ENCODE results near the gene NRG2.

DNA sequence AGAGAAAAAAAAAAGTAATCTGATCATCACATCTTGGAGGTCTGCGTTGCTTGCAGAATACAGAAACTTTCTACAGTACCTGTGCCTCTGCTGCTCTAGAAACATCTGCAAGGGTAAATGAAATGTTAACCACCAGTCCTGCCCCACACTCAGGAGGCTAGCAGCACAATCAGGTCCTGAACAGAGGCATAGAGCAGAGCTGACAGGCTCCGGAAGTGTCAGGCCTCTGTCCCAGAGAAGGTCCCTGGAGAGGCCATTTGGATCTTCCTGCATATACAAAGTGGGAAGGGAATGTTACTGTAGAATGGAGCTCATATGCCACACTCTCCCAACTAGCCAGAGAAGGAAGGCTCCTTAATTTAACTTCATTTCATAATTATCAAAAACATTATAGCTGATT, 7.2 kb downstream of the NRG2 start:
- TF ChIP-seq, protein P1, sequence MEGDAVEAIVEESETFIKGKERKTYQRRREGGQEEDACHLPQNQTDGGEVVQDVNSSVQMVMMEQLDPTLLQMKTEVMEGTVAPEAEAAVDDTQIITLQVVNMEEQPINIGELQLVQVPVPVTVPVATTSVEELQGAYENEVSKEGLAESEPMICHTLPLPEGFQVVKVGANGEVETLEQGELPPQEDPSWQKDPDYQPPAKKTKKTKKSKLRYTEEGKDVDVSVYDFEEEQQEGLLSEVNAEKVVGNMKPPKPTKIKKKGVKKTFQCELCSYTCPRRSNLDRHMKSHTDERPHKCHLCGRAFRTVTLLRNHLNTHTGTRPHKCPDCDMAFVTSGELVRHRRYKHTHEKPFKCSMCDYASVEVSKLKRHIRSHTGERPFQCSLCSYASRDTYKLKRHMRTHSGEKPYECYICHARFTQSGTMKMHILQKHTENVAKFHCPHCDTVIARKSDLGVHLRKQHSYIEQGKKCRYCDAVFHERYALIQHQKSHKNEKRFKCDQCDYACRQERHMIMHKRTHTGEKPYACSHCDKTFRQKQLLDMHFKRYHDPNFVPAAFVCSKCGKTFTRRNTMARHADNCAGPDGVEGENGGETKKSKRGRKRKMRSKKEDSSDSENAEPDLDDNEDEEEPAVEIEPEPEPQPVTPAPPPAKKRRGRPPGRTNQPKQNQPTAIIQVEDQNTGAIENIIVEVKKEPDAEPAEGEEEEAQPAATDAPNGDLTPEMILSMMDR (IDR thresholded peaks at IDR 0.05; ENCODE audit: insufficient read depth, low read length), result no peak
- TF ChIP-seq, protein P2, sequence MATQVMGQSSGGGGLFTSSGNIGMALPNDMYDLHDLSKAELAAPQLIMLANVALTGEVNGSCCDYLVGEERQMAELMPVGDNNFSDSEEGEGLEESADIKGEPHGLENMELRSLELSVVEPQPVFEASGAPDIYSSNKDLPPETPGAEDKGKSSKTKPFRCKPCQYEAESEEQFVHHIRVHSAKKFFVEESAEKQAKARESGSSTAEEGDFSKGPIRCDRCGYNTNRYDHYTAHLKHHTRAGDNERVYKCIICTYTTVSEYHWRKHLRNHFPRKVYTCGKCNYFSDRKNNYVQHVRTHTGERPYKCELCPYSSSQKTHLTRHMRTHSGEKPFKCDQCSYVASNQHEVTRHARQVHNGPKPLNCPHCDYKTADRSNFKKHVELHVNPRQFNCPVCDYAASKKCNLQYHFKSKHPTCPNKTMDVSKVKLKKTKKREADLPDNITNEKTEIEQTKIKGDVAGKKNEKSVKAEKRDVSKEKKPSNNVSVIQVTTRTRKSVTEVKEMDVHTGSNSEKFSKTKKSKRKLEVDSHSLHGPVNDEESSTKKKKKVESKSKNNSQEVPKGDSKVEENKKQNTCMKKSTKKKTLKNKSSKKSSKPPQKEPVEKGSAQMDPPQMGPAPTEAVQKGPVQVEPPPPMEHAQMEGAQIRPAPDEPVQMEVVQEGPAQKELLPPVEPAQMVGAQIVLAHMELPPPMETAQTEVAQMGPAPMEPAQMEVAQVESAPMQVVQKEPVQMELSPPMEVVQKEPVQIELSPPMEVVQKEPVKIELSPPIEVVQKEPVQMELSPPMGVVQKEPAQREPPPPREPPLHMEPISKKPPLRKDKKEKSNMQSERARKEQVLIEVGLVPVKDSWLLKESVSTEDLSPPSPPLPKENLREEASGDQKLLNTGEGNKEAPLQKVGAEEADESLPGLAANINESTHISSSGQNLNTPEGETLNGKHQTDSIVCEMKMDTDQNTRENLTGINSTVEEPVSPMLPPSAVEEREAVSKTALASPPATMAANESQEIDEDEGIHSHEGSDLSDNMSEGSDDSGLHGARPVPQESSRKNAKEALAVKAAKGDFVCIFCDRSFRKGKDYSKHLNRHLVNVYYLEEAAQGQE (IDR thresholded peaks at IDR 0.05; ENCODE audit: insufficient replicate concordance, low read depth), result no peak
- no peak for TF ChIP-seq POLR2AphosphoS5 (IDR thresholded peaks at IDR 0.05; ENCODE audit: low read depth)

Measured in HL-60 (cell line).